Measurements from ENCODE around the gene HUS1.

Gene HUS1

GRCh38 chr7:47999413-47999812 lies 20.0 kb upstream of the HUS1 start:
- H3K27ac ChIP-seq (replicated peaks) = no peak overlapping the region
- no peak overlapping the region for H3K4me3 ChIP-seq (replicated peaks; ENCODE audit: insufficient read depth, low read length)
- TF ChIP-seq POLR2AphosphoS5 (IDR thresholded peaks at IDR 0.05; ENCODE audit: low read depth) (no peak), SPI1 (IDR thresholded peaks at IDR 0.05; ENCODE audit: borderline replicate concordance, low read depth) (no peak), GABPA (IDR thresholded peaks at IDR 0.05; ENCODE audit: low read depth) (no peak), REST (IDR thresholded peaks at IDR 0.05; ENCODE audit: insufficient replicate concordance, low read depth) (no peak)
- TF ChIP-seq, protein P1, sequence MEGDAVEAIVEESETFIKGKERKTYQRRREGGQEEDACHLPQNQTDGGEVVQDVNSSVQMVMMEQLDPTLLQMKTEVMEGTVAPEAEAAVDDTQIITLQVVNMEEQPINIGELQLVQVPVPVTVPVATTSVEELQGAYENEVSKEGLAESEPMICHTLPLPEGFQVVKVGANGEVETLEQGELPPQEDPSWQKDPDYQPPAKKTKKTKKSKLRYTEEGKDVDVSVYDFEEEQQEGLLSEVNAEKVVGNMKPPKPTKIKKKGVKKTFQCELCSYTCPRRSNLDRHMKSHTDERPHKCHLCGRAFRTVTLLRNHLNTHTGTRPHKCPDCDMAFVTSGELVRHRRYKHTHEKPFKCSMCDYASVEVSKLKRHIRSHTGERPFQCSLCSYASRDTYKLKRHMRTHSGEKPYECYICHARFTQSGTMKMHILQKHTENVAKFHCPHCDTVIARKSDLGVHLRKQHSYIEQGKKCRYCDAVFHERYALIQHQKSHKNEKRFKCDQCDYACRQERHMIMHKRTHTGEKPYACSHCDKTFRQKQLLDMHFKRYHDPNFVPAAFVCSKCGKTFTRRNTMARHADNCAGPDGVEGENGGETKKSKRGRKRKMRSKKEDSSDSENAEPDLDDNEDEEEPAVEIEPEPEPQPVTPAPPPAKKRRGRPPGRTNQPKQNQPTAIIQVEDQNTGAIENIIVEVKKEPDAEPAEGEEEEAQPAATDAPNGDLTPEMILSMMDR (IDR thresholded peaks at IDR 0.05; ENCODE audit: insufficient read depth, low read length) = no peak
- DNase-seq (ENCODE audit: low read depth in 1 of 2, low spot score in 1 of 2) = no peak
- H3K27me3 ChIP-seq (ENCODE audit: insufficient read depth, poor library complexity, severe bottlenecking) = no peaks in the 10 kb centered on the region

DNA sequence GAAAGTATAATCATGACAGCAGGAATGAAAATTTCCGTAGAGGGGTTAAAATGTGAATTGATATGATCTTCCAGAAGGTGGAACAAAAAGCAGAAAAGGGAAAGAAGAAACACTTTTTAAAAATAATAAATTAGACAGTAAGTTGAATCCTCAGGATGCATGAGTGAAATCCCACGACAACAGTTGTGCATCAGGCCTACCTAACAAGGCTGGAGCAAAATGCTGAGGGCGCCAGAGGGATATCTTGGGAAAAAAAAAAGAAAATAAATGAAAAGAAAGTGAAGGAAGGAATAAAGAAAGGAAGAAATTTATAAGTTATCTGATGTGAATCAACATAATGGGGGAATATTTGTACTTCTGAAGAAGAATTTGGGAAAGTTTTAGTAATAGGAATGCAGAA lies 13.0 kb upstream of the HUS1 start:
- peak overlapping the region; percentile 59 for H3K4me3 ChIP-seq (replicated peaks; ENCODE audit: insufficient read depth, low read length)
- no peak for TF ChIP-seq REST (IDR thresholded peaks at IDR 0.05; ENCODE audit: insufficient replicate concordance, low read depth)
- no peak for TF ChIP-seq SPI1 (IDR thresholded peaks at IDR 0.05; ENCODE audit: borderline replicate concordance, low read depth)
- TF ChIP-seq, protein P1 (IDR thresholded peaks at IDR 0.05; ENCODE audit: insufficient read depth, low read length) = no peak
- no peak for TF ChIP-seq POLR2AphosphoS5 (IDR thresholded peaks at IDR 0.05; ENCODE audit: low read depth)
- no peak for TF ChIP-seq GABPA (IDR thresholded peaks at IDR 0.05; ENCODE audit: low read depth)
- H3K27me3 ChIP-seq (ENCODE audit: insufficient read depth, poor library complexity, severe bottlenecking) = no peaks in the 10 kb centered on the region
- DNase-seq (ENCODE audit: low read depth in 1 of 2, low spot score in 1 of 2) = no peak
- peak overlapping the region; percentile 68 for H3K27ac ChIP-seq (replicated peaks)

DNA sequence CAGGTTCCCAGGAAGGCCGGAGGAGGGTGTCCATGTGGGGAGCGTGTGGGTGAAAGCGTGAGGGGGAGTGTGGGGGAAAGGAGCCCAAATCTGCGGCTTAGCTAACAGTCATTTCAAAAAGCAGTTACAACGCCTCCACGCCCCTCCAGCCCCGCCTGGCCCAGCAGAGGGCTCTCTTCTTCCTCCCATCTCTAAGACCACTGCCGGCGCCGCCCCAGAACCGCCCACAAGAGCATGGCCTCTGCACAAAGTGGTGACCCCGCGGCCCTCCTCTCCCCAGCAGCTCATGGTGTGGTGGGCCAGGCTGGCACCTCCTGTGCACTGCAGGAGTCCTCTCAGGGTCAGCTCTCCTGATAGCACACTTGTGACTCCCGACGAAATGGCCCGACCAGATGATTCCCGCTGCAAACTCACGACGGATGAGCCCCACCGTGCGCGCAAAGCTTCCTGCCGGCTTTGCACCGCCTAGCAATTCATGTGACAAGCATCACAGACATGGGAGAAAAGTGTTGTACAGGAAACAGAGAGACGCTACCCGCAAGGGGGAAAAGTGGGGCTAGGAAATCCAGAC lies 12.4 kb upstream of the HUS1 start:
- Histone ChIP-seq H3K4me3 (replicated peaks; ENCODE audit: insufficient read depth, low read length) (peak overlapping the region; percentile 59), H3K27ac (replicated peaks) (peak overlapping the region; percentile 68), H3K27me3 (ENCODE audit: insufficient read depth, poor library complexity, severe bottlenecking) (no peaks in the 10 kb centered on the region)
- peak; percentile 57 to 91 for DNase-seq (ENCODE audit: low read depth in 1 of 2, low spot score in 1 of 2)
- TF ChIP-seq, protein P1 (IDR thresholded peaks at IDR 0.05; ENCODE audit: insufficient read depth, low read length) = peak; percentile 57
- TF ChIP-seq GABPA (IDR thresholded peaks at IDR 0.05; ENCODE audit: low read depth) (no peak), REST (IDR thresholded peaks at IDR 0.05; ENCODE audit: insufficient replicate concordance, low read depth) (peak; percentile 51), SPI1 (IDR thresholded peaks at IDR 0.05; ENCODE audit: borderline replicate concordance, low read depth) (no peak), POLR2AphosphoS5 (IDR thresholded peaks at IDR 0.05; ENCODE audit: low read depth) (peak; percentile 81)

All from HL-60 (cell line).